HG03025 (cell line): ENCODE results near the gene EXOC3.
"Not testable (repeated sequence)": the region's sequence is repeated elsewhere in the genome, so short reads cannot be mapped to it uniquely, and the experiment has no call there.

Source experiments
- ATAC-seq: cut with Tn5 transposase; IDR thresholded peaks from one replicate; pipeline ENCODE4 v1.9.1; 2021; ENCODE audit warnings: mild to moderate bottlenecking, moderate library complexity; ENCODE audit not compliant: unreplicated experiment, low FRiP score

Gene EXOC3

DNA sequence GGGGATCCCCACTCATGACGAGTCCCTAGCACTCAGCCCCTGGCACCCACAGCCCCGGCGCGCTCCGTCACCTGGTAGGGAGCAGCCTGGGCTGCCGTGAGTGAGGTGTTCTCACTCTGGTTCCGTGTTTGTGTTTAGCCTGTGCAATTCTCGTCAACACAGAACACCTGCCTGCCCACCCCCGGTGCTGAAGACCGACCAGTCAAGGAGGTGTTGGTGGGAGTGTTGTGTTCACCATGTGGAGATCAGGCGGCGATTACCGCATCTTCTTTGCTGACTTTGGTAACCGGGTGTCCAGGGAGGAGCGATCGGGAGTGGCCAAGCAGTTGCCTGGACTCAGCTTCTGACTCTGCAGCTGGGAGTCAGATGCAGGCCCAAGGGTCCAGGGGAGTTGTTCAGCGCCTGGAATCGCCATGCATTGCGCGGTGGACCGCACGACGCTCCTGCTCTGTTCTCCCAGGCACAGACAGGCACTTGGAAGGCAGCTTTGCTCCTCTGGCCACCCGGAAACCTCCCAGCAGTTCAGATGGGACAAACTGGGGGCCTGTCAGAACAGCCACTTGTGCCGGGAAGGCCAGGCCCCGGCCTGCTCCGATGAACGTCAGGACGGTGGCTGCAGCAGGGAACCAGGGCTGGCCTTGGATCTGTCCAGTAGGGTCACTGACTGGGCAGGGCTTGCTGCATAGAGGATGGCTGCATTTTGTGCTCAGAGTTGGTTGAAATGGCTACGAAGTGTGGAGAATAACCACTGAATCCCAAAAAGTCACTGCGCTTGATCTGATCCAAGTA is 28.2 kb downstream of the EXOC3 start:
- ATAC-seq: no peak

DNA sequence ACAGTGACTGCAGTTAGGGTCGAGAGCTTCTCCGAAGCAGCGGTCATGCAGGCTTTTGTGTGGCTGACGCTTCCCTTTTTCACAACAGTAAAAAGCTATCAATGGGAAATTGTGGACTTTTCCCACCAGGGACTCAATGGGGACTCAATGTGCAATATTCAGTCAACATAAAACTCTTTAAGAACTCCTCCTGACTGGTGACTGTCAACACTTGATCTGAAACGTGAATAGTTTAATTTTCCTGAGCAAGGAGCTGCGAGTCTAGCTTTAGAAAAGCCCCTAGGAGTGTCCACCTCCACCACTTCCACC is 28.7 kb downstream of the EXOC3 start:
- ATAC-seq: no peak

DNA sequence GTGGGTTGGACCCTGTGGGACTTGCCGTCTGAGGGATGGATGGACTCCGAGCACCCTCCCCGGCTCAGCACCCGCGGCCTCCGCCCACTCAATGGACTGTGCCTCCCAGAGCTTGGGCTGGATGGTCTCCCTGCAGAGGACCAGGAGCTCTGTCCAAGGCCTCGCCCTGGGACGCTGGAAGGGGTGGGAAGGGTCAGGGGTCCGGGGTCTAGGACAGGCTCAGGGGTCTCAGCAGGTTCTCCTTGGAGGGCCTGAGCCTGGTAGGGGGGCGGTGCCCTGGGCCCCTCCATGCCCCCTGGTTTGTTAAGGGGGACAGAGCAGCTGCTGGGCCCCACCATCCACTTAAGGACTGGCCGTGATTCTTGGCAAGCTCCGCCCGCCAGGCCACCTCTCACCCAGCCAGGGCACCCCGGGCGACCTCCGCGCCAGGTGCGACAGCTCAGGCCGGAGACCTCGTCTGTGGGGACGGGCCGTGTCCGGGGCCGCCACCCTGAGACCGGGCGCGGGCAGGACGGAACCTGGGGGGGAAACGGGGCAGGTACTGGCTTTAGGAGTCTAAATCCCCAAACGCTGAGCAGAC is 29.2 kb downstream of the EXOC3 start:
- peak; percentile 22 for ATAC-seq

DNA sequence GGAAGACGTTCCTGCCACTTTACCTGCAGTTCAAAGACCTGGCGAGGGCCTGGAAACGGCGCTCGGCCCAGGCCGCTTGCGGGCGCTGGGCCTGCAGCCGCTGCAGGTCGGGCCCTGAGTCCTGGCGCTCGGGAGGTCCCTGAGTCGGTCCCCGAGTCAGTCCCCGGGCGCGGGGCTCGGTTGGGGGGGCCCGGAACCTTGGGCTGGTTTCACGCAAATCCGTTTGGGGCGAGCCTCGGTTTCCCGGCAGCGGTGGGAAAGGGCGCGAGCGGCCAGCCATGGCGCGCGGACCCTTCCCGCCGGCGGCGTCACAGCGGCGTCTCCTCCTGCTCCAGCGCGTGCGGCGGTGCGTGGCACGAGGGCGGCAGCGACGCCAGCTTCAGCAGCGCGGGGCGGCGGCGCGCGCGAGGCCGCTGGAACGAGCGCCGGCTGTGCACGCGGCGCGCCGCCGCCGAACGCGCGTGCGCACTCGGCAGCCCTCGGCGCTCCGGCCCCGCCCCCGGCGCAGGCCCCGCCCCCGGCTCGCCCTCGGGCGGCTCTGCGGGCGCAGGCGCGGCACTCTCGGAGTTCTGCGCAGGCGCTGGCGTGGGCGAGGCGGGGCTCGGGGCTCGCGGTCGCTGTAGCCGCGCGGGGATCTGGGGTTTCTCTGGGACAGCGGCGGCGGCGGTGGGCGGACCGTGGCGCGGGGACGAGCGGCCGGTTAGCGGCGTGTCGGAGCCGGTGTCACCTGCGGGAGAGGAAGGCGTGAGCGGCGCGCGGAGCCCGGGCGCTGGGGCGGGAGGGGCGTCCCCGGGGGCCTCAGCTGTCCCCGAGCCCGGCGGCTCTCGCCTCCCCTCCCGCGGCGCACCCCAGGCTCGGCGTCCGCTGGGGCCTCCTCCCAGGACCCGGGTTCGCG is 29.9 kb downstream of the EXOC3 start:
- peak; percentile 58 for ATAC-seq

DNA sequence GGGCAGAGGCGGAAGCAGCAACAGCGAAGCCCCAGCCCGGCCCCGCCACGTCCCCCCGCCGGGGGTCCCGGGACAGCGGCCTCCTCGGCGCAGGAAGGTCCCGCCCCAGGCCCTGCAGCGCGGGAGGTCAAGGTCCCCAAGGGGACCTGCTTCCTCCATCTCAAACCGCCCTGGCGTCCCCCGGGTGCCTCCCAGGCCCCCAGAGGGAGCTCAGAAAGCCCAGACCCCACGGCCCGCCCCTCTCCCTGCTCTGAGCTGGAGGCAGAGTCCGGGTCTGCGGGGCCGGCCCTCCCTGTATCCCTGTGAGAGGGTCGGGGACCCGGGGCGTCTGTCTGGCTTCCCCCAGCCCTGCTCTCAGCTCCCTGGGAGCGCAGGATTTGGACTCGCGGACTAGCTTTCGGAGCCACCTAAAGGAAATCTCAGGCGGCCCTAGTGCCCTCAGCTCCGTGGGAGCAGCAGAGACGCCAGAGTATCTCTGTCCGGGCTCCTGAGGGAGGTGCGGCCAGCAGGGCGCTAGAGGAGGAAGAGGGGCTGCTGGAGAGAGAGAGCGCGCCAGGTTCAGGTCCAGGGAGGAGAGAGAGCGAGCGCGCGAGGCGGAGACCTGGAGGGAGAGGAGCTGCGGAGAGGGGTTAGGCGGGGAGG is 30.7 kb downstream of the EXOC3 start:
- ATAC-seq: peak; percentile 18

DNA sequence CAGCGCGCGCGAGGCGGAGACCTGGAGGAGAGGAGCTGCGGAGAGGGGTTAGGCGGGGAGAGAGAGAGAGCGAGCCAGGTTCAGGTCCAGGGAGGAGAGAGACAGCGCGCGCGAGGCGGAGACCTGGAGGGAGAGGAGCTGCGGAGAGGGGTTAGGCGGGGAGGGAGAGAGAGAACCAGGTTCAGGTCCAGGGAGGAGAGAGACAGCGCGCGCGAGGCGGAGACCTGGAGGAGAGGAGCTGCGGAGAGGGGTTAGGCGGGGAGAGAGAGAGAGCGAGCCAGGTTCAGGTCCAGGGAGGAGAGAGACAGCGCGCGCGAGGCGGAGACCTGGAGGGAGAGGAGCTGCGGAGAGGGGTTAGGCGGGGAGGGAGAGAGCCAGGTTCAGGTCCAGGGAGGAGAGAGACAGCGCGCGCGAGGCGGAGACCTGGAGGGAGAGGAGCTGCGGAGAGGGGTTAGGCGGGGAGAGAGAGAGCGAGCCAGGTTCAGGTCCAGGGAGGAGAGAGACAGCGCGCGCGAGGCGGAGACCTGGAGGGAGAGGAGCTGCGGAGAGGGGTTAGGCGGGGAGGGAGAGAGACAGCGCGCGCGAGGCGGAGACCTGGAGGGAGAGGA is 31.4 kb downstream of the EXOC3 start:
- not testable (repeated sequence) for ATAC-seq

DNA sequence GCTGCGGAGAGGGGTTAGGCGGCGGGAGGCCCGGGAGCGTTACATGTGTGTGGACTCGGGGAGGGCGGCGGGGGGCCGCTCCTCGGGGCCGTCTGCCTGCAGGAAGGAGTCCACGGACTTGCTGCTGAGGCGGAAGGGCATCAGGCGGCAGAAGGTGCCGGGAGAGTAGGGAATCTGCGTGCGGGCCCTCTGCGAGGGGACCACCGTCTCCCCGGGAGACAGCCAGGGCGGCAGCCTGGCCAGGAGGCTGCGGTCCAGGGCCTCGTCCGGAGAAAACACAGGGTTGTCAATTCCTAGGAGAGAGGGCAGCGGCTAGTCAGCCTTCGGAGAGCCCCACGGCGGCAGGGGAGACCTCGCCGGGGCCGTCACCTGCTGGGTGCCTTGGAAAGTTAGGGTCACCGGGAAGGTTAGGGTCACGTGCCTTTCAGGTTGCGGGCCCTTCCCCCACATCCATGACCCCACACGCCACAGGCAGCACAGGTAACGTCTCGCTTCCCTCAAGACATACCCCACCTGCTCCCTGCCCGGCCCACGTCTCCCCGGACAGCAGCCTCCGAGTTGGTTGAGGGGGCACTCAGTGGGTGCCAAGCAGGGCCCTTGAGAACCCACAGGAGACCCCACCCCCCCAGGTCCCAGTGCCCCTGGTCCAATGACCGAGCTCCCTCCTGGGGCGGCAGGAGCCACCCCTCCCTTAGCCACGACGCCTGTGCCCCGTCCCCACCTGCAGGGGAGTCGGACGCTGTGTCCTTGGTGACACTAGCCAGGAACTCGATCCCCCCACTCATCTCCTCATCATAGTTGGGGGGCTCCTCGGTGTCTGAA is 32.1 kb downstream of the EXOC3 start:
- no peak for ATAC-seq

DNA sequence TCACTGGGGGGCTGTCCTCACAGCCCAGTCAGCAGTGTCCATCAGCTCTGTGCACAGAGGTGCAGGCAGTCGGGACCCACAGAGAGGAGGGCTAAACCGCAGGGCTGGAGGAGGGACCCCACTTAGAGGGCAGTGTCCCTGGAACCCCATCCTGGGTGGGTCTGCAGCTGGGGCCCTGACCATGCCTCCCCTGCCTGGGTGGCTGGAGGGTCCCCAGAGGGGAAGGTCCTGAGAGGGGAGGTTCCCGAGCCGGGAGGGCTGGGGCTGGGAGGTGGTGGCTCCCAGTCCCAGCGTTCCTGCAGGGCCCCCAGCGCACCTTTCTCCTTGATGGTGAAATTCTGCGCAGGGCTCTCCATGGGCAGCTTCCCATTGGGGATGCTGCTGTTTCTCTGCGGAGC is 32.7 kb downstream of the EXOC3 start:
- ATAC-seq: no peak

DNA sequence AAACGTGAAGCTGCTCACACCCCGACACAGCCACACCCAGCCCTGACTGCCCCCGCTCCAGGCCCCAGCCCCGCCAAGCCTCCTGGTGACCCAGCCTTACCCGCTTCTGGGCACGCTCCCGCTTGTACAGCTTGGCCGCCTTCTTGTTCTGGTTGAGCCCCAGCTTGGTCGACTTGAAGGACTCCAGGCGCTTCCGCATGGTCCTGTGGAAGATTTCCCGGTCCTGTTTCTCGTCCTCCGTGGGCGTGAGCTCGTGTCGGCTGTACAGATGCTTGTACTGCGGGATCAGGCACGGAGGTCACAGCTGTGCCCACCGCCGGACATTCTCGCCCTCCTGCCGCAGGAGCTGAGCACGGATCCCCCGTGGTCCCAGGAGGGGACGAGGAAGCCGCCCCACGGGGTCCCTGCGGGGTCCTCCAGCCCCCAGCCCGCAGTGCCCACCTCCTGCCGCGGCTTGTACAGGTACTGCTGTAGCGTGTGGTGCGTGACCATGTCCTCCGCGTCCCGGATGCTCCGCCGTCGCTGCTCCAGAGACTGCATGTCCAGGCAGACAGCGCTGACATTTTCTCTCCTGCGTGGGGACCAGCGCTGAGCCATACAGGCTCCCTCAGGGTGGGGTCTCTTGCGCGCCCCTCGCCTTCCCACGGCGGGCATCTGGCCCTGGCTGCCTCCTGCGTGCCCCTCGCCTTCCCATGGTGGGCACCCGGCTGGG is 33.3 kb downstream of the EXOC3 start:
- no peak for ATAC-seq

DNA sequence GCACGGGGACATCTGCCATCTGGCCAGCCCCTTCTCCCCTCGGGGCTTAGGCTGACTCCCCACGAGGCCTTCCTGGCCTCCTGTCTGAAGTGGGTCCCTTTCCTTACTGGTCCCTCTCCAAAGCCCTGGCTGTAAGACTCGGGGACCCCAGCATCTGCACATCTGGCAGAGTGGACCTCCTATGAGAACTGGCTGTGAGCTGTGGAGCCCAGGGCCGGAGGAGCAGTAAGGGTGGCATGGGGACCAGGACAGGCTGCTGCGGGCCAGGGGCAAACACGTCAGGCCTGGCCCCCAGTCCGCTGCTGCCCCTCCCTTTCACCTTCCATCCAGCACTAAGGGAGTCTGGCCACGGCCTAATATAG is 33.8 kb downstream of the EXOC3 start:
- no peak for ATAC-seq

DNA sequence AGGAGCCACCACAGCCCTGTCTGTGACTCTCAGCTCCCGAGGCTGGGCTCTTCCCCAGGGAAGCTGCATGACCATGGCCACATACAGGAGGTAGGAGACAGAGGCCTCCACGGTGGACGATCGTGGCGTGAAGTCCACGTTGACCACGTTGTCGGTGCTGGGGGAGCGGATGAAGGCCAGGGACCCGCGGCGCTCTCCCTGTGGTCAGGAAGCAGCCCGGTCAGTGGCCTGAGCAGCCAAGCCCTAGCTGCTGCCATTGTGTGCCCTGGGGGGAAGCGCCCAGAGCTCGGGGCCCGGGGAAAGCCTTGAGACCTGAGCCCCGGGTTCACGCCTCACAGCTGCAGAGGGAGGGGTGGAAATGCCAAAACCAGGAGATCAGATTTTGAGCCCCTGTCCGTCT is 34.3 kb downstream of the EXOC3 start:
- ATAC-seq: no peak

DNA sequence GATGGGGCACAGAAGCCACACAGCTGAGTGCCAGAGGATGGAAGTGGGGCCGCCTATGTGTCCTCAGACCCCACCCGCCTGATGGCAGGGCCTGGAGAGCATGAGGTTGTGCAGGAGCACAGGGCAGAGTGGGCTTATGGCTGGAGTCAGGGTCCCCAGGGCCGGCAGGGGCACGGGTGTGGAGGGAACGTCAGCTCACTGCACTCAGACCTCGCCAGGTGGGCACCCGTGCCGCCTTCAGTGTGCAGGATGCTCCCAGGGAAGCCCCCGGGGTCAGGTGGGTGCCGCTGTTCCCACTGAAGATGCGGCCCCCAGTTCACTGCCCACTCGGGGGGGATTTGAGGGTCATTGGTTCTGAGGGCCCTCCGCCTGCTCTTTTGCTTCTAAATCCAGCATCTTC is 34.9 kb downstream of the EXOC3 start:
- no peak for ATAC-seq

DNA sequence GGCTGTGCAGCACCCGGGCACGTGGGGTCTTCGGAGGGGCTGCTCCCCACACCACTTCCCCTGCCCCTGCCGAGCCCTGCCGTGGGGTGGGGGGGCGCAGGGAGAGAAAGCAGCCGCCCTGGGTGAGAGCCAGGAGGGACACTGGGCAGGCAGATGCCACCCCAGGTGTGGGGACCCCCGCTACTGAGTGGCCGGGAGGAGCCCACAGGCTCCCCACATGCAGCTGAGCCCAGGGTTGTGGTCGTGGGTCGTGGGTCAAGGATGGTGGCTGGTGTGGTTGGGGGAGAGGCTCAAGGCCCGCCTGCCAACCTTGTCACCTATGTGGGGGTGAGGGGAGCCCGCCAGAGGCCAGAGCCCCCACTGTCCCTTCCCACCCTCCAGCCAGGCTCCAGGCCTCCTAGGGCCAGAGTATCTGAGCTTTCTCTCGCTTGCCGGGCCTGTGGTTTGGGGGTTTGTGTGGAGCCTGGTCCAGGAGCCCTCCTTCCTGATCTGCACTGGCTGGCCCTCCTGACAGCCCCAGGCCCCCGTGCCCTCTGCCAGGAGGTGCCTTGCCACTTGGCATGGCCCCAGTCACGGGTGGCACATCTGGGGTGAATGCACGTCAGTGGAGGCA is 35.5 kb downstream of the EXOC3 start:
- no peak for ATAC-seq

DNA sequence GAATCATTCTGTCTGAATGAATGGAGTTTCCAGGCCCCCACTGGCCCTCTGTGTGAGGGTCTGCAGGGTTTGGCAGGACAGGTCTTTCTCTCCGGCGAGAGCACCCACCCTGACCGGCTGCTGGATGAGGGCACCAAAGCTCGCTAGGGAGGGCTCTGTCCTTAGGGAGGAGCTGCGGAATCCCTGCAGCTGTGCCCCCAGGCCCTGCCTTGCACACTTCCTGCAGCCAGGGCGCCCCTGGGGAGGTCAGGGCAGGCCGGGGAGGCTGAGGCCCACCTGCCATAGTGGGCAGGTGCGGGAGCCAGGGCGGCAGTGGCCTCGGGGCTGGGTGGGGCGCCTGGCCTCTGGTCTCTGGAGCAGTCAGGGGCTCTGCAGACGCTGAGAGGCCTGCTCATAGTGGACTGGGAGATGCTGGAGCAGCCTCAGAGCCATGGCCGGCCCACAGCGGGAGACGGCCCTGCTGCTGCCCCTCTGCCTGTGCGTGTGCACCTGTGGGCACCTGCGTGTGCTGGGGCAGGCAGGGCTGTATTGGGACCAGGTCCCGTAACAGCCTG is 36.1 kb downstream of the EXOC3 start:
- no peak for ATAC-seq

DNA sequence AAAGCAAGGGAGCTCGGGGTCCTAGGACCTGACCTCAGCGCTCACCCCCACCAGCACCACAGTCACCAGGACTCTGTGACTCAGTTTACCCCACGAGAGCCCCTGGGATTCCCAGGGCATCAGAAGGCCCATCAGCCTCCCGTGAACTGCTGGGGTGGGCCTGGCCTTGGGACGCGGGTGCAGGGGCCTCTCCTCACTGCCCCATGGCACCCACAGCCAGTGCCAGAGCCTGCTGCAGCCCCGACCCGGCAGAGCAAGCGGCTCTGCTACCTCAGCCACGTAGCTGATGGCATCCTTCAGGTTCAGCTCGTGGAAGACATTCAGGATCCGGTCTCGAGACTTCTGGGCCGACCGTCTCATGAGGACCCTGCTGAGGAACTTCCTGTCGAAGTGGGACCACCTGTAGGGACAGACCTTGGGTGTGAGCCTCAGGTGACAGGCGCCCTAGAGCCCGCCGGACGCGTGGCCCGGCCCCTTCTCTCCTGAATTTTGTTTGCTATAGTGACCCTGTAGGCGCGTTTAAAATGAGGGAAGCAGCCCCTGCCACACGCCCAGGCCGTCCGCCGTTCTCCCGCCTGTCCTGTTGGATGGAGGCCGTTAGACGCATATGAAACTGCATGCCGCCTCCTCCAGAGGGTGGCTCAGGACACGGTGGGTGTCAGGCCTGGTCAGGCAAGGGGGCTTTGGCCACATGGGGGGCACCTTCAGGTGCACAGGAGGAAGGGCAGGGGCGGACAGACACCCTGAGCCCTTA is 36.8 kb downstream of the EXOC3 start:
- ATAC-seq: no peak

DNA sequence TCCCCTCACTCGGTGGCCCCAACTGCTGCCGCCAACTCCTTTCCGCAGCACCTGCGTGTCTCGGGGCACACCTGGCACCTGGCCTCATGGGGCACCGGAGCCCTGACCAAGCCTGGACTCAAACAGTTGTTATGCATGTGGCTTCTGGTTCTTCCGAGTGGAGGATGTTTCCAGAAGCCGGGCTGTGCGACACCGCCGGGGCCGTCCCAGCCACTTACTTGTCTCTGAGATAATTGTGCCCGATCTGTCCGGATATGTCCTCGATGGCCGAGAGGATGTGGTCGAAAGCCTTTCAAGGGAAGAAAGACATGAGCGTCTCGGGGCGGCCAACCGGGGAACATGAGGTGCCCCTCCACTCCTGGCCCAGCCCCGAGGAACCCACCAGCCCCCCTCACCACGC is 38.4 kb downstream of the EXOC3 start:
- no peak for ATAC-seq

DNA sequence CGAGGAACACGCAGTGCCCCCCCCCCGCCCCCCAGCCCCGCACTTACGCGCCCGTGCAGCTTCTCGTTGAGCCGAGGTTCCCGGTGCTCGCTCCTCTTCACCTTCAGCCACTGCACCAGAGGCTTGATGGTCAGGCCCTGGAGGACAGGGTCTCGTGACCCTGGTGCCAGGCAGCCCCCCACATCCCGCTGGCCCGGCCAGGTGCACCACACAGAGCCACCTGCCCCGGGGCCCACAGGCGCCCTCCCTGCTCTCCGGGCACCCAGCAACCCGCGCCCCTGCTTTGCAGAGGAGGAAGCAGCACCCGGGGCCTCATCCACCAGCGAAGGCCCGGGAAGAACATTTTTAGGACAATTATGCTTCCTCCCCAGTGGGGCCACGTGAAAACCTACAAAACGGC is 39.0 kb downstream of the EXOC3 start:
- no peak for ATAC-seq

DNA sequence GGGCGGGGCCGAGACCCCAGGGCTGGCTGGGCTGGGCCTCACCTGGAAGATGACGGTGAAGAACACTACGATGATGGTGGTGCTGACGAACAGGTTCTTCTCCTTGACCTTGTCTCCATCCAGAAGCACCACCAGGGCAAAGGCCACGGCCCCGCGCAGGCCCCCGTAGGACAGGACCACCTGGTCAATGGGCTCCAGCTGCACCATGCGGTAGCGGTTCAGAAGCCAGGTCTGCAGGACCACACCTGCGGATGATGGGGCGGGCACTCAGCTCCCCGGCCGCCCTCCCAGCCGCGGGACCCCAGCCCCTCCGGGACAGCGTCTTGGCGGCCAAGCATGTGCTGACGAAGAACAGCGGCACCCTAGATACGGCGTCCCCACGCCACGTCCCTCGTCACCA is 39.5 kb downstream of the EXOC3 start:
- ATAC-seq: no peak
